GM18508 (cell line): ENCODE measurements around the gene DUSP22.

Experiments
- ATAC-seq: cut with Tn5 transposase; IDR thresholded peaks from one replicate; pipeline ENCODE4 v1.9.1; 2021; ENCODE audit warnings: moderate number of reproducible peaks; ENCODE audit not compliant: insufficient read depth, unreplicated experiment

The DUSP22 gene

GRCh38 chr6:348860-349396 lies 56.6 kb downstream of the DUSP22 start:
- no peak for ATAC-seq

- ATAC-seq: no peak
Measured at GRCh38 chr6:349491-349921, 57.2 kb downstream of the DUSP22 start.

- ATAC-seq: no peak
Measured at GRCh38 chr6:350371-350770, 58.1 kb downstream of the DUSP22 start.

- ATAC-seq: no peak
Measured at GRCh38 chr6:351011-351866, 59.0 kb downstream of the DUSP22 start.

DNA sequence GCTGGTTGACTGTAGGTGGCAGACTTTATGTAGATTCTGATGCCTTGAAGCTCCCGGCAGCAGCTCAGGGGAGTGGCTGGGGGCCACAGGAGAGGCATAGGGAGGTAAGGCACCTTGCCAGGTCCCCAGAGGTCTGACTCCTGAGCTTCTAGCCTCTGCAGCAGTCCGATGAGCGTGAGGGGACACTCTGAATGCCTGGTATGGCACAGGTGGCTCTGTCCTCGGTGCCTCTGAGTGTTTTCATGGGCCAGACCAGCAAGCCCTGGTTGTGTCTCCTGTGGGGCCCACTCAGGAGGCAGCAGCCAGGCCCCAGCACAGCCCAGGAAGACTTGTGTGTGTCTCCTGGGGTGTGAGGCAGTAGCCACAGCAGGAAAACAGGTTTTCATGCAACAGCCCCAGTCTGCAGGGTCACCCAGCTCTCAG lies 59.6 kb downstream of the DUSP22 start:
- no peak for ATAC-seq

GRCh38 chr6:352474-352873 lies 60.2 kb downstream of the DUSP22 start:
- ATAC-seq: no peak

DNA sequence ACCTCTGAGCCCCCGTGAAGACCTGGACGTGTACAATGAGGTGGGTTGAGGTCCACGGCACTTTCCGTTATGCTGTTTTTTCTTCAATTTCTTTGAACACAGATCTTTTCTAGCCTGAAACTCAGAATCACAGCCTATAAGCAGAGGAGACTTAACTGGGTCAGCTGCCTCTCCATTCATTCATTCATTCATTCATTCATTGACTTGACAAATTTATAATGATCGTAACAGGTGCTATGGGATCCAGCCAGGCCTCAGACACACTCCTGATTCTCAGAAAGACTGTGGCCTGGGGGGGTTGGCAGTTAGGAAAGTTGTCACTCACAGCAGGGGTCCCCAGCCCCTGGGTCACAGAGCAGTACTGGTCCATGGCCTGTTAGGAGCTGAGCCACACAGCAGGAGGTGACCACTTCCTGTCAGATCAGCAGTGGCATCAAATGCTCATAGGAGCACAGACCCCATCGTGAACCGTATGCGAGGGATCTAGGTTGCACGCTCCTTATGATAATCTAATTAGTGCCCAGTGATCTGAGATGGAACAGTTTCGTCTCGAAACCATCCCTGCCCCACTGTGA lies 60.7 kb downstream of the DUSP22 start:
- ATAC-seq: no peak

DNA sequence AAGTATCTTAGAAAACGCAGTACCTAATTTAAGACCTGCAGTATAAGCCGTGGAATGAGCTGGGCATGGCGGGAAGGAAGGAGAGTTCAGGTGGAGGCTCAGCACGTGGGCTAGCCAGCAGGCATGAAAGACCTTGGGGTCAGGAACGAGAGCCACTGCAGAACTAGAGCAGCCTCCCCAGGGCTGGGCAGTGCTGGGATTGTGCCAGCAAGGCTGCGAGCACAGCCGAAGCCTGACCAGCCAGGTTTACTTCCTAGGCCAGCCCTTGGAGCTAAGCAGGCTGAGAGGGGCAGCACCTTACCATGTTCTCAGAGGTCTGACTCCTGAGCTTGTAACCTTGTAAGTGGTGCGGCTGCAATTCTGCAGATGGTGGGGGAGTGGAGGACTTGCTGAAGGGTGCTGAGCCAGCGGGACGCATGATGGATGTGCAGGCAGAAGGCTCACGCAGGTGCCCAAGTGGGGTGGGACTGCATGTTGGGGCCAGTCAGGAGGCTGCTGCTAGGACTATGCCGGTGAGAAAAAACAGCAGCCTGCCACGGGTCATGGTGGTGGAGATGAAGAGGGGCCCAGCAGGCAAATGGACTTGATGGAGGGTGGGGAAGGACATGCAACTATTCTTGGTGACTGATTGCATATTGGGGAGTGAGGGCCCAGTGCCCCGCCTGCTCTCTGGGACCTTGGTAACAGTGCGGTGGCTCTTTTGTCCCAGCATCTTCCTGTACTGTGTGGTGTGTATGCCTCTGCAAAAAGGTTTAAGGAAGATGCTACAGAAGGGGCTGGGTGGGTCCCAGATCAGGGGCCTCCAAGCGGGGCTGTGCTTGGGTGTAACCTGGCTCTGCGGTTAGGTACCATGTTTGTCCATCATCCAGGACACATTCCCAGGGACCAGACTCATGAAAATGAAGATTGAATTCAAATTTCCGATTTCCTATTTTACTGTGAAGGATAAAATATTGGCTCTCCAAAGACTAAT lies 61.6 kb downstream of the DUSP22 start:
- ATAC-seq: no peak

DNA sequence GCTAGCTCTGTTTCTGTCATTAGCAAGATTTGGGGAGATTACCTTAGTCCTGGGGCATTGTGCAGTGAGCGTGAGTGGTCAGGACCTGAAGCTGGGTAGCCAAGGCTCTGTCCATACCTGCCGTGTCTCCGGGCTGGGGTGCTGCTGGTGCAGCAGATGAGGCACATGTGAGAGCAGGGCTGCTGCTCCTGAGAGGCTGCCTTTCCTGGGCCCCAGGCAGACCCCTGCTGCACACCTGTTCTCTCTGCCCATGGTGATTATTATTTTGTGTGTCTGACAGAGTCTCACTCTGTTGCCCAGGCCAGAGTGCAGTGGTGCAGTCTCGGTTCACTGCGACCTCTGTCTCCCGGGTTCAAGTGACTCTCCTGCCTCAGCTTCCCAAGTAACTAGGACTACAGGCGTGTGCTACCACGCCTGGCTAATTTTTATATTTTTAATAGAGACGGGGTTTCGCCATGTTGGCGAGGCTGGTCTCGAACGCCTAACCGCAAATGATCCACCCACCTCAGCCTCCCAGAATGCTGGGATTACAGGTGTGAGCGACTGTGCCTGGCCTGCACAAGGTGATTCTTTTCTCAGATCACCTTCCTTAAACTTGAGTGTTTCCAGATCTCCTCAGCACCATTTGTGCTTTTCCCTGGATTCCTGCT lies 62.5 kb downstream of the DUSP22 start:
- ATAC-seq: no peak

- no peak for ATAC-seq
Measured at GRCh38 chr6:355373-356208, 63.3 kb downstream of the DUSP22 start.

- ATAC-seq: peak; percentile 35
Measured at GRCh38 chr6:356828-357251, 64.6 kb downstream of the DUSP22 start.

- no peak for ATAC-seq
Measured at GRCh38 chr6:357261-357790, 65.0 kb downstream of the DUSP22 start.

- ATAC-seq: no peak
Measured at GRCh38 chr6:357791-358341, 65.6 kb downstream of the DUSP22 start.

DNA sequence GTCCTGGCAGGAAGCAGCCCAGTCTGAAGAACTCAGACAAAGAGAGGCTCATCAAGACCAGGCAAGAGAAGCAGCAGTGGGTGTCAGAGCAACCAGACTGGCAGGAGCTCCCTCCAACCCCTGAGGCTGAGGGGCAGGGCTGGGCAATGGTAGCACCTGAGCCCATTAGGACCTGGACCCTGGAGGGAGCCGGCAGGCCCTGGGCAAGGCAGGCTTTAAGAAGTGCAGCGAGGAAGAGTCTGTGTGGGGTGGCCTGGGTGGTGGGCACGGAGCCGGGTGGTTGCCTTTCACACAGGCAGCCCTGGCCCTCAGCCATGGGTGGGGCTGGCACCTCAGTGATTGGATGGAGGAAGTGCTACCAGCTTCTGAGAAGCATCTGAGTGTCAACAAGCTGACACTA lies 66.1 kb downstream of the DUSP22 start:
- no peak for ATAC-seq

DNA sequence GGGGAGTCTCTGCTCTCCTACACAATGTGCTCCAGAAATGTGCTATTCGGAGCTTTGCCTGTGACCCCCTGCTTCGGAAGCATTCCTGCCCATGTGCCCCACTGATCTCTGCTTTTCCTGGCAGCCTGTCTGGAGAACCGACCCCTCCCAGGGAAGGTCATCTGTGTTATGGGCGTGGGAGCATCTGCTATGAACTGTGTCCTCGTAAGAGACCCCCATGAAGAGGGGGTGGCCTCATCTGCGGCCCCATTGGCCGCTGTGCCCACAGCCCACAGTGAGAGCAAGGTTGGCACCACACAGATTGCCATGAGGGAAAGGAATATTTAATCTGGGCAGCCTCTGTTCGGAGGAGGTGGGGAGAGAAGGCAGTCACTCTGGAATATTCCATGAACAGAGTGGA lies 66.6 kb downstream of the DUSP22 start:
- ATAC-seq: no peak

DNA sequence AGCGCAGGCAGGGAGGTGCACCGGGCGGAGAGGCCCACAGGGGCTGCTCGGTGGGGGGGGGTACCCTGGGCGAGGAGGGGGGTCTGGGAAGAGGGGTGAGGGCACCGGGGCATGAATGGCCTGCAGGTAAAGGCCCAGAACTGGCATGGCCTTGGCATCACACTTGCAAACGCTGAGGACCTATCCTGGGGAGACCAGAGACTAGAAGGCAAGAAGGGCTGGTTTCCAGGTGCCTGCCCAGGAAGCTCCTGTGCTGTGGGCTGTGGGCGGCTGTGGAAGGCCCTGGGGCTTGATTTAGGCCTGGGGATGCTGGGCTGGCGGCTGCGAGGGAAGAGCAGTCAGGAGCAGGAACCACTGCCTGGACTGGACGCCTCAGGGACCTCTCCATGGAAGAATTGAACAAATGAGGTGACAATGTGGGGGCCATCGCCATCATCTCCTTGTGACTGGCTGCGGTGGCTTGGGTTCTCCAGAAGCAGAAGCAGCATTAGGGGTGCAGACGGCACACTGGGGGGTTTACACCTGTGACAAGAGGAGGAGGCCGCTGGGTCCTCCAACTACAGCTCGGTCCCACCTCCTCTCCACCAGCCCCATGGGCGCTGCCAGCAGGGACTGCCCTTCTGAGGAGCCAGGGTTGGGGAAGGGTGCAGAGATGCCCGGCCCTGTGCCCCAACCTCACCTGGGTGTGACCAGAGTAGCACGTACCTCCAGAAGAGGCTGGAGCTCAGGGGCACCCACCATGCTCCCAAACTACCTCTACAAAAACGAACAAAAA lies 67.2 kb downstream of the DUSP22 start:
- ATAC-seq: no peak

- ATAC-seq: no peak
Measured at GRCh38 chr6:360349-360748, 68.1 kb downstream of the DUSP22 start.
